Neural progenitor cell (in vitro differentiated cells): Measurements from ENCODE around the gene UVSSA. TPM values are rescaled to one million over a fixed set of nuclear protein-coding genes. Genes with fewer than 3 reads are reported as not detected.

Experiments
- DNase-seq: peaks from one replicate; pipeline ENCODE4 v3.0.0-alpha.2; 2016; ENCODE audit warnings: low spot score
- H2AFZ ChIP-seq: fragments of 200-600 bp; sonication (generic); replicated peaks from 2 replicates; pipeline ENCODE4 v1.6.1; 2016; ENCODE audit warnings: antibody characterized with exemption
- H3F3A ChIP-seq: fragments of 200-600 bp; sonication (generic); 2 replicates; pipeline ENCODE4 v1.6.1; 2016; ENCODE audit warnings: antibody characterized with exemption, low read depth
- H3K27ac ChIP-seq: fragments of 200-600 bp; sonication (generic); 2 replicates; pipeline ENCODE4 v1.5.1; 2016; ENCODE audit warnings: mild to moderate bottlenecking
- H3K27me3 ChIP-seq: fragments of 200-600 bp; sonication (generic); 2 replicates; pipeline ENCODE4 v1.6.1; 2016; ENCODE audit warnings: mild to moderate bottlenecking, moderate library complexity
- H3K36me3 ChIP-seq: fragments of 200-600 bp; sonication (generic); 2 replicates; pipeline ENCODE4 v1.5.1; 2016
- H3K4me1 ChIP-seq: fragments of 200-600 bp; sonication (generic); 2 replicates; pipeline ENCODE4 v1.6.1; 2016; ENCODE audit warnings: mixed run types
- H3K4me2 ChIP-seq: fragments of 200-600 bp; sonication (generic); 2 replicates; pipeline ENCODE4 v1.6.1; 2016
- H3K4me3 ChIP-seq: fragments of 200-600 bp; sonication (generic); 2 replicates; pipeline ENCODE4 v1.5.1; 2016
- H3K79me2 ChIP-seq: fragments of 200-600 bp; sonication (generic); 2 replicates; pipeline ENCODE4 v1.6.1; 2016; ENCODE audit warnings: low read depth
- H3K9ac ChIP-seq: fragments of 200-600 bp; sonication (generic); 2 replicates; pipeline ENCODE4 v1.6.1; 2016
- H3K9me3 ChIP-seq: fragments of 200-600 bp; sonication (generic); 2 replicates; pipeline ENCODE4 v1.5.1; 2016; ENCODE audit warnings: low read depth
- H4K20me1 ChIP-seq: fragments of 200-600 bp; sonication (generic); 2 replicates; pipeline ENCODE4 v1.6.1; 2016; ENCODE audit warnings: low read depth
- H3K27ac Mint-ChIP-seq: 3 replicates; pipeline ENCODE4 v1.8.0; 2021; ENCODE audit warnings: mixed read lengths
- H3K27me3 Mint-ChIP-seq: 2 replicates; pipeline ENCODE4 v1.8.0; 2022; ENCODE audit warnings: low read depth, mild to moderate bottlenecking, inconsistent platforms, moderate library complexity, mixed read lengths; ENCODE audit not compliant: insufficient read depth
- H3K36me3 Mint-ChIP-seq: 3 replicates; pipeline ENCODE4 v1.8.0; 2021; ENCODE audit warnings: mixed read lengths
- H3K4me1 Mint-ChIP-seq: 3 replicates; pipeline ENCODE4 v1.8.0; 2021; ENCODE audit warnings: mixed read lengths
- H3K4me3 Mint-ChIP-seq: 3 replicates; pipeline ENCODE4 v1.8.0; 2021; ENCODE audit warnings: mild to moderate bottlenecking, moderate library complexity, mixed read lengths
- H3K9me3 Mint-ChIP-seq: 3 replicates; pipeline ENCODE4 v1.8.0; 2020; ENCODE audit warnings: mixed read lengths
- CTCF ChIP-seq: fragments of 200-600 bp; sonication (generic); IDR thresholded peaks from 2 replicates; pipeline ENCODE4 v1.5.1; 2017; ENCODE audit warnings: antibody characterized with exemption, mild to moderate bottlenecking
- EZH2 ChIP-seq: fragments of 200-600 bp; sonication (generic); IDR thresholded peaks from 2 replicates; pipeline ENCODE4 v1.6.1; 2017; ENCODE audit warnings: antibody characterized with exemption, mild to moderate bottlenecking, moderate library complexity
- EZH2phosphoT487 ChIP-seq: fragments of 200-600 bp; sonication (generic); IDR thresholded peaks from 2 replicates; pipeline ENCODE4 v1.6.1; 2017; ENCODE audit warnings: antibody characterized with exemption
- total RNA-seq: library from RNA; depleted of rRNA; stranded (reverse); fragments of >200 nt; gene quantifications from 2 replicates; pipeline ENCODE4 v1.2.3, GENCODE V29; 2015; ENCODE audit warnings: low replicate concordance

UVSSA gene
- total RNA-seq, 1 donor from 2014 or later, result 10.9 TPM

- Mint-ChIP-seq H3K27ac (no peak overlapping the region), H3K4me1 (peaks cover 7% of the 10 kb centered on the region), H3K4me3 (no peak overlapping the region), H3K36me3 (no peaks in the 10 kb centered on the region), H3K9me3 (no peaks in the 10 kb centered on the region), H3K27me3 (peaks cover 6% of the 10 kb centered on the region)
- no peak overlapping the region for H2AFZ ChIP-seq
- DNase-seq, result no peak
- no peaks in the 10 kb centered on the region for H3F3A ChIP-seq
- no peaks in the 10 kb centered on the region for H3K36me3 ChIP-seq
- TF ChIP-seq CTCF (no peak), EZH2 (no peak), EZH2phosphoT487 (no peak)
- H3K27me3 ChIP-seq, result no peaks in the 10 kb centered on the region
- H4K20me1 ChIP-seq, result peaks cover 1% of the 10 kb centered on the region
- H3K9me3 ChIP-seq, result no peaks in the 10 kb centered on the region
- H3K4me2 ChIP-seq, result no peak overlapping the region
- no peaks in the 10 kb centered on the region for H3K4me1 ChIP-seq
- no peak overlapping the region for H3K9ac ChIP-seq
- no peaks in the 10 kb centered on the region for H3K79me2 ChIP-seq
- no peak overlapping the region for H3K4me3 ChIP-seq
- no peak overlapping the region for H3K27ac ChIP-seq
These were observed 11.6 kb downstream of the UVSSA start for GRCh38 chr4:1358421-1359143.

GRCh38 chr4:1359144-1359501, 12.1 kb downstream of the UVSSA start:
- no peak overlapping the region for H3K9ac ChIP-seq
- H3K36me3 ChIP-seq, result no peaks in the 10 kb centered on the region
- H3K4me2 ChIP-seq, result no peak overlapping the region
- H3K27me3 Mint-ChIP-seq, result peaks cover 6% of the 10 kb centered on the region
- peaks cover 2% of the 10 kb centered on the region for H4K20me1 ChIP-seq
- no peak for DNase-seq
- H3F3A ChIP-seq, result no peaks in the 10 kb centered on the region
- TF ChIP-seq EZH2phosphoT487 (no peak), CTCF (no peak), EZH2 (no peak)
- no peaks in the 10 kb centered on the region for H3K9me3 Mint-ChIP-seq
- H3K4me3 ChIP-seq, result no peak overlapping the region
- H3K4me1 Mint-ChIP-seq, result peaks cover 7% of the 10 kb centered on the region
- H3K4me1 ChIP-seq, result no peaks in the 10 kb centered on the region
- H3K9me3 ChIP-seq, result no peaks in the 10 kb centered on the region
- no peak overlapping the region for H3K27ac ChIP-seq
- H2AFZ ChIP-seq, result no peak overlapping the region
- H3K36me3 Mint-ChIP-seq, result no peaks in the 10 kb centered on the region
- no peak overlapping the region for H3K27ac Mint-ChIP-seq
- no peak overlapping the region for H3K4me3 Mint-ChIP-seq
- no peaks in the 10 kb centered on the region for H3K79me2 ChIP-seq
- H3K27me3 ChIP-seq, result no peaks in the 10 kb centered on the region

GRCh38 chr4:1359976-1360375, 13.0 kb downstream of the UVSSA start:
- Histone ChIP-seq H3K4me3 (no peak overlapping the region), H3F3A (no peaks in the 10 kb centered on the region), H3K27me3 (no peaks in the 10 kb centered on the region), H3K27ac (no peak overlapping the region), H2AFZ (no peak overlapping the region), H3K4me2 (no peak overlapping the region), H3K9ac (no peak overlapping the region), H3K79me2 (no peaks in the 10 kb centered on the region), H3K9me3 (no peaks in the 10 kb centered on the region), H4K20me1 (peaks cover 2% of the 10 kb centered on the region), H3K36me3 (no peaks in the 10 kb centered on the region), H3K4me1 (no peaks in the 10 kb centered on the region)
- DNase-seq, result no peak
- no peak overlapping the region for H3K27ac Mint-ChIP-seq
- TF ChIP-seq EZH2phosphoT487 (no peak), CTCF (no peak), EZH2 (no peak)
- no peaks in the 10 kb centered on the region for H3K9me3 Mint-ChIP-seq
- H3K4me3 Mint-ChIP-seq, result no peak overlapping the region
- H3K27me3 Mint-ChIP-seq, result peaks cover 6% of the 10 kb centered on the region
- H3K36me3 Mint-ChIP-seq, result no peaks in the 10 kb centered on the region
- peaks cover 7% of the 10 kb centered on the region for H3K4me1 Mint-ChIP-seq
